A549 (cell line): Measurements from ENCODE around the gene KCND3. TPM values are rescaled to one million over a fixed set of nuclear protein-coding genes. Genes with fewer than 3 reads are reported as not detected.

Experiments used
- ATAC-seq, 2 experiments: fragments of 200-7000 bp in 1 of 2; fragments of >200 bp in 1 of 2; cut with Nextera tagmentation in 1 of 2; cut with Tn5 transposase in 1 of 2; 3 replicates each; pipeline versions ENCODE4 v1.8.0 to v1.9.1; 2018 to 2020; ENCODE audit warnings: mild to moderate bottlenecking in 1 of 2, moderate library complexity in 1 of 2
- CTCF ChIA-PET: fragments of 300-600 bp; sonication (Branson Sonifier 250); formaldehyde crosslinking; extraction: SDS; loops from one replicate; lab custom pipeline; 2021; ENCODE audit warnings: antibody characterized with exemption, inconsistent platforms; lab: Yijun Ruan, JAX
- POLR2A ChIA-PET: fragments of 350-600 bp; formaldehyde crosslinking; extraction: SDS; loops from one replicate; lab custom pipeline; 2021; ENCODE audit warnings: antibody characterized with exemption, inconsistent platforms; lab: Yijun Ruan, JAX
- DNase-seq, 2 experiments: peaks; one replicate each; pipeline versions ENCODE4 v3.0.0 to v3.0.0-alpha.2; 2011 to 2016; ENCODE audit warnings: low read depth in 1 of 2, low spot score in 1 of 2
- FAIRE-seq: peaks from 2 replicates; lab custom pipeline; 2011; peaks lifted over from hg19 to GRCh38; lab: Jason Lieb, UNC
- H3K27ac ChIP-seq, 2 experiments: fragments of >200 bp; sonication (Bioruptor Twin); formaldehyde crosslinking; 3 replicates each; pipeline ENCODE4 v1.5.1; 2016 to 2017
- H3K4me1 ChIP-seq: fragments of >200 bp; sonication (Bioruptor Twin); formaldehyde crosslinking; 3 replicates; pipeline ENCODE4 v1.6.1; 2016
- H3K4me2 ChIP-seq: fragments of >200 bp; sonication (Bioruptor Twin); formaldehyde crosslinking; 3 replicates; pipeline ENCODE4 v1.6.1; 2016
- H3K4me3 ChIP-seq: fragments of >200 bp; sonication (Bioruptor Twin); formaldehyde crosslinking; 3 replicates; pipeline ENCODE4 v1.5.1; 2016
- H3K9me3 ChIP-seq: fragments of >200 bp; sonication (Bioruptor Twin); formaldehyde crosslinking; 3 replicates; pipeline ENCODE4 v1.6.1; 2016
- BCL3 ChIP-seq: fragments of >200 bp; sonication (Bioruptor Twin); formaldehyde crosslinking; IDR thresholded peaks from 3 replicates; pipeline ENCODE4 v1.6.1; 2016
- CBX2 ChIP-seq: fragments of 200-600 bp; sonication (generic); IDR thresholded peaks from 2 replicates; pipeline ENCODE4 v1.6.1; 2016; ENCODE audit warnings: low read depth, mild to moderate bottlenecking, borderline replicate concordance
- EP300 ChIP-seq, 2 experiments: fragments of >200 bp; sonication (Bioruptor Twin); formaldehyde crosslinking; IDR thresholded peaks; 2 replicates in 1 of 2; 3 replicates in 1 of 2; pipeline ENCODE4 v1.6.1; 2016 to 2017
- ESRRA ChIP-seq: fragments of 150-350 bp; IDR thresholded peaks from 2 replicates; pipeline ENCODE4 v1.6.1; 2014; ENCODE audit warnings: mild to moderate bottlenecking, low read length, borderline replicate concordance
- FOSB ChIP-seq: fragments of 250-450 bp; sonication (Bioruptor Pico); IDR thresholded peaks from 2 replicates; pipeline ENCODE4 v1.5.0; 2020; ENCODE audit warnings: mild to moderate bottlenecking, moderate library complexity
- FOXS1 ChIP-seq: fragments of 250-450 bp; sonication (Bioruptor Pico); IDR thresholded peaks from 2 replicates; pipeline ENCODE4 v1.5.0; 2020; ENCODE audit warnings: mild to moderate bottlenecking, moderate library complexity
- HEYL ChIP-seq: fragments of 250-450 bp; sonication (Bioruptor Pico); IDR thresholded peaks from 2 replicates; pipeline ENCODE4 v1.8.0; 2021; ENCODE audit warnings: mild to moderate bottlenecking, moderate library complexity
- HOXA7 ChIP-seq: fragments of 250-450 bp; sonication (Bioruptor Pico); IDR thresholded peaks from 2 replicates; pipeline ENCODE4 v1.5.0; 2020; ENCODE audit warnings: mild to moderate bottlenecking, moderate library complexity
- HOXB13 ChIP-seq: fragments of 250-450 bp; sonication (Bioruptor Pico); IDR thresholded peaks from 2 replicates; pipeline ENCODE4 v1.5.0; 2020; ENCODE audit warnings: low read depth, mild to moderate bottlenecking, moderate library complexity
- MAFK ChIP-seq: fragments of 450-650 bp; IDR thresholded peaks from 2 replicates; pipeline ENCODE4 v1.6.1; 2014; ENCODE audit not compliant: partially characterized antibody
- MAZ ChIP-seq: fragments of 150-350 bp; IDR thresholded peaks from 2 replicates; pipeline ENCODE4 v1.6.1; 2014; ENCODE audit warnings: antibody characterized with exemption, low read depth, low read length, borderline replicate concordance
- MYC ChIP-seq: IDR thresholded peaks from 2 replicates; pipeline ENCODE4 v1.6.1; 2012; ENCODE audit warnings: mild to moderate bottlenecking, inconsistent platforms, low read length, improper control_type of control experiment, borderline replicate concordance
- PHF8 ChIP-seq: fragments of 200-600 bp; sonication (generic); IDR thresholded peaks from 2 replicates; pipeline ENCODE4 v1.6.1; 2016; ENCODE audit warnings: low read depth, mild to moderate bottlenecking, antibody characterized with exemption, moderate library complexity, borderline replicate concordance
- REST ChIP-seq: fragments of 200-600 bp; sonication (generic); IDR thresholded peaks from 2 replicates; pipeline ENCODE4 v1.6.1; 2016; ENCODE audit warnings: antibody characterized with exemption, mild to moderate bottlenecking, moderate library complexity
- RFX5 ChIP-seq: fragments of 450-650 bp; IDR thresholded peaks from 2 replicates; pipeline ENCODE4 v1.7.1; 2014; ENCODE audit warnings: antibody characterized with exemption, mild to moderate bottlenecking, moderate library complexity
- SMC3 ChIP-seq: fragments of >200 bp; sonication (Bioruptor Twin); formaldehyde crosslinking; IDR thresholded peaks from 3 replicates; pipeline ENCODE4 v1.6.1; 2018; ENCODE audit warnings: inconsistent platforms
- SREBF2 ChIP-seq: fragments of 450-650 bp; IDR thresholded peaks from 2 replicates; pipeline ENCODE4 v1.6.1; 2014; ENCODE audit warnings: mild to moderate bottlenecking, moderate library complexity
- TFCP2L1 ChIP-seq: fragments of 250-450 bp; sonication (Bioruptor Pico); IDR thresholded peaks from 2 replicates; pipeline ENCODE4 v1.5.0; 2021; ENCODE audit warnings: mild to moderate bottlenecking
- TP53 ChIP-seq: fragments of 250-450 bp; sonication (Bioruptor Pico); IDR thresholded peaks from 2 replicates; pipeline ENCODE4 v1.5.0; 2021; ENCODE audit warnings: mild to moderate bottlenecking, moderate library complexity
- WGBS: methylation state at CpG from one replicate; pipeline ENCODE4 v1.1.6; 2017; ENCODE audit errors: missing lambda C conversion rate; 5-methylcytosine and 5-hydroxymethylcytosine counted together
- polyA plus RNA-seq, 4 experiments: library from polyadenylated mRNA; depleted of rRNA in 3 of 4; stranded (reverse); fragments of >200 nt; fragmentation: RNase III in 1 of 4; extraction: RNeasy Plus Mini Kit Qiagen cat#74134 plus additional on column Dnase treatment in 1 of 4; gene quantifications; 2 replicates in 3 of 4; 3 replicates in 1 of 4; pipeline ENCODE4 v1.2.3, GENCODE V29; 2011 to 2017
- TF ChIP-seq, protein P1 (sequence below): fragments of >200 bp; sonication (Bioruptor Twin); formaldehyde crosslinking; IDR thresholded peaks from 3 replicates; pipeline ENCODE4 v1.5.1; 2016
- TF ChIP-seq, protein P2 (sequence below): IDR thresholded peaks from 2 replicates; pipeline ENCODE4 v1.6.1; 2012; ENCODE audit warnings: low read depth, borderline replicate concordance

The KCND3 gene
- polyA plus RNA-seq, 2 of the 4 experiments (the other 2 are of a cell fraction): not detected

DNA sequence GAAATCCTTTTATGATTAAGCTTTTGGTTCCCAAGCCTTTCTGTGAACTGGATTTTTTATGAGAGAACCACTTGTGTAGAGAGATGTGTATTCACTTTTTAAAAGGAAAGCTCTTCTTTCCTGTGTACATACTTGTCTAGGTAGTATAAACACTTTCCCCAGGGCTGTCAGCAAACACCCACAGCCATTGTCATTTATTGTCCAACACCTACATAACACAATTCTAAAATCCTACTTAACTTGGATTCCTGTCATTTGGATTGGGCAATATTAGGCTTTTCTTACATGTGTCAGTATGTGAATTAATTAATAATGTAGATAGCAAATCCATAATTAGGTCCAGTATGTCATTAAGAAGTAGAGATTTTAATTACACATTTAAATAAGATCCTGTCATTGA is 221.4 kb downstream of the KCND3 start (continued):
- no peak for TF ChIP-seq REST
- TF ChIP-seq, protein P1, sequence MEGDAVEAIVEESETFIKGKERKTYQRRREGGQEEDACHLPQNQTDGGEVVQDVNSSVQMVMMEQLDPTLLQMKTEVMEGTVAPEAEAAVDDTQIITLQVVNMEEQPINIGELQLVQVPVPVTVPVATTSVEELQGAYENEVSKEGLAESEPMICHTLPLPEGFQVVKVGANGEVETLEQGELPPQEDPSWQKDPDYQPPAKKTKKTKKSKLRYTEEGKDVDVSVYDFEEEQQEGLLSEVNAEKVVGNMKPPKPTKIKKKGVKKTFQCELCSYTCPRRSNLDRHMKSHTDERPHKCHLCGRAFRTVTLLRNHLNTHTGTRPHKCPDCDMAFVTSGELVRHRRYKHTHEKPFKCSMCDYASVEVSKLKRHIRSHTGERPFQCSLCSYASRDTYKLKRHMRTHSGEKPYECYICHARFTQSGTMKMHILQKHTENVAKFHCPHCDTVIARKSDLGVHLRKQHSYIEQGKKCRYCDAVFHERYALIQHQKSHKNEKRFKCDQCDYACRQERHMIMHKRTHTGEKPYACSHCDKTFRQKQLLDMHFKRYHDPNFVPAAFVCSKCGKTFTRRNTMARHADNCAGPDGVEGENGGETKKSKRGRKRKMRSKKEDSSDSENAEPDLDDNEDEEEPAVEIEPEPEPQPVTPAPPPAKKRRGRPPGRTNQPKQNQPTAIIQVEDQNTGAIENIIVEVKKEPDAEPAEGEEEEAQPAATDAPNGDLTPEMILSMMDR: no peak
- TF ChIP-seq MYC: no peak
- TF ChIP-seq RFX5: no peak
- no peak for TF ChIP-seq HEYL (CRISPR knock-in tag)
- TF ChIP-seq CBX2: no peak

- H3K4me3 ChIP-seq: no peak overlapping the region
- no peak overlapping the region for H3K27ac ChIP-seq
- ChIA-PET POLR2A (no interaction called here), CTCF (interaction anchor here (1.0 to 2.5 kb wide), 3 partner anchors 13 to 47 kb away, joined by 3 to 9 read pairs (median 4); no protein-coding TSS in a partner anchor)
- no peak for ATAC-seq
- TF ChIP-seq PHF8 (no peak), BCL3 (no peak), MAFK (no peak), TFCP2L1 (CRISPR knock-in tag) (no peak), HOXA7 (no peak), SMC3 (no peak), FOXS1 (no peak), HOXB13 (no peak), MAZ (no peak), SREBF2 (no peak), ESRRA (no peak), FOSB (CRISPR knock-in tag) (no peak), EP300 (IDR thresholded peaks at IDR 0.05) (no peak), TP53 (CRISPR knock-in tag) (no peak), RFX5 (no peak)
- TF ChIP-seq, protein P2, sequence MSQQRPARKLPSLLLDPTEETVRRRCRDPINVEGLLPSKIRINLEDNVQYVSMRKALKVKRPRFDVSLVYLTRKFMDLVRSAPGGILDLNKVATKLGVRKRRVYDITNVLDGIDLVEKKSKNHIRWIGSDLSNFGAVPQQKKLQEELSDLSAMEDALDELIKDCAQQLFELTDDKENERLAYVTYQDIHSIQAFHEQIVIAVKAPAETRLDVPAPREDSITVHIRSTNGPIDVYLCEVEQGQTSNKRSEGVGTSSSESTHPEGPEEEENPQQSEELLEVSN: no peak
- no peak overlapping the region for H3K4me2 ChIP-seq
- DNase-seq: no peak
- H3K4me1 ChIP-seq: peaks cover under 1% of the 10 kb centered on the region; the same call in 1 of the 3 replicates
- FAIRE-seq: no peak
- WGBS: 98% methylated on average over 2 of the region's 2 CpGs
- no peaks in the 10 kb centered on the region for H3K9me3 ChIP-seq
Measured at GRCh38 chr1:111762332-111762731, 227.1 kb downstream of the KCND3 start.
